ENCODE results near the gene DCXR. TPM values are rescaled to one million over a fixed set of nuclear protein-coding genes. Genes with fewer than 3 reads are reported as not detected.

The DCXR gene
- polyA plus RNA-seq, 3 donors, result 88.8 to 93.1 (median 90.3) TPM

DNA sequence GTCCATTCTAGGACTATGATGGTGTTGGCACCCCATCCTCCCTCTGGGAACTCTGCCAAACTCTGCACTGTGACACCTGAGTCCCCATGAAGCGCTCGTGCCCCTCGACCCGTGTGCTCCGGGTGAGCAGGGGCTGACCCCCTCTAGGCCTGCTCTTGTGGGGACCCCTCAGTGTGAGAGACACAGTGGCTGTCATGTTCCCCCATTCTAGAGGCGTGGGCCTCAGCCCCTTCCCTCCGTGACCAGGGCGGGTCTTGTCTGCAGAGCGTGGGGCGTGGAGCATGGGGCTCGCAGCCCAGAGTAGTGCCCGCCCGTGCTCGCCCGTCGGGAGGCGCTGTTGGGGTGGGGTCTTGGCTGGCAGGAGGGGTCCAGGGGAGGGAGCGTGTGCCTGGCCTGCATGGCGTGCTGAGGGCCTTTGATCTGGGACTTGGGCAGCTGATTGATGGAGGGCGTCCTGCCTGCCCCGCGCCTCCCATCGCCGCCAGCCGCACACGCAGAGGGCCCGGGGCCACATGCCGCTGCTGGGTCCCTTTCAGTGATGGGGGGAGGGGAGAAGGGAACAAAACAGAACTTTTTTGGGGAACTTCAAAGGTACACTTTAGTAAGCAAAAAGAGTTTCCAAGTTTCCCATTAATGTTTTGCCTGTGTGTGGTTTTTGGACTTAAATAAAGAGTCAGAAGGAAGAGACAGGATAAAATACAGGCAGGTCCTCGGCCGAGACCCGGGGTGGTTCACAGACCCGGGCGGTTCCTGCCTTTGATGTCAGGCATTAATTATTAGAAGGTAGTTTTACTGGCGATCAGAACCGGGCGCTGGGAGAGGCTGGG is 37.3 kb downstream of the DCXR start:
- Mint-ChIP-seq H3K9me3 (peaks cover 0 to 2% (median 0%) of the 10 kb centered on the region in 7 donors), H3K27me3 (ENCODE audit: low read depth in 3 of 3) (no peaks in the 10 kb centered on the region), H3K4me1 (no peaks in the 10 kb centered on the region), H3K4me3 (no peak overlapping the region), H3K36me3 (peaks cover 11 to 37% of the 10 kb centered on the region in 2 donors), H3K27ac (no peak overlapping the region)
- WGBS (ENCODE audit: insufficient coverage), result 91% methylated on average over 27 of the region's 36 CpGs
- peaks cover 7% of the 10 kb centered on the region for H4K20me1 ChIP-seq (ENCODE audit: insufficient read depth, low read length)
- no peak overlapping the region for H3K9ac ChIP-seq (ENCODE audit: insufficient read depth, low read length, poor library complexity, severe bottlenecking)
- H3K9me3 ChIP-seq (replicated peaks in 1 of 2; ENCODE audit: control insufficient read depth in 1 of 2, insufficient read depth in 1 of 2, low read length in 2 of 2), result no peaks in the 10 kb centered on the region
- H3K27ac ChIP-seq (ENCODE audit: low read depth in 1 of 2, low read length in 2 of 2), result no peak overlapping the region
- H3K4me3 ChIP-seq (replicated peaks in 1 of 3; ENCODE audit: low read depth in 2 of 3, low read length in 3 of 3), result no peak overlapping the region
- intact Hi-C loops (cut with micrococcal nuclease), result no loop called here
- H3K27me3 ChIP-seq (ENCODE audit: control insufficient read depth in 2 of 2, insufficient read depth in 2 of 2, low read length in 2 of 2), result no peaks in the 10 kb centered on the region
- H3K4me1 ChIP-seq (ENCODE audit: control insufficient read depth in 1 of 2, insufficient read depth in 2 of 2, low read length in 2 of 2), result no peaks in the 10 kb centered on the region
- H3K36me3 ChIP-seq (replicated peaks in 1 of 2; ENCODE audit: control insufficient read depth in 1 of 2, insufficient read depth in 2 of 2, low read length in 2 of 2), result peaks cover 10 to 21% of the 10 kb centered on the region in 2 donors
- H3K79me2 ChIP-seq (ENCODE audit: insufficient read depth, low read length), result no peaks in the 10 kb centered on the region
- TF ChIP-seq, protein P1, sequence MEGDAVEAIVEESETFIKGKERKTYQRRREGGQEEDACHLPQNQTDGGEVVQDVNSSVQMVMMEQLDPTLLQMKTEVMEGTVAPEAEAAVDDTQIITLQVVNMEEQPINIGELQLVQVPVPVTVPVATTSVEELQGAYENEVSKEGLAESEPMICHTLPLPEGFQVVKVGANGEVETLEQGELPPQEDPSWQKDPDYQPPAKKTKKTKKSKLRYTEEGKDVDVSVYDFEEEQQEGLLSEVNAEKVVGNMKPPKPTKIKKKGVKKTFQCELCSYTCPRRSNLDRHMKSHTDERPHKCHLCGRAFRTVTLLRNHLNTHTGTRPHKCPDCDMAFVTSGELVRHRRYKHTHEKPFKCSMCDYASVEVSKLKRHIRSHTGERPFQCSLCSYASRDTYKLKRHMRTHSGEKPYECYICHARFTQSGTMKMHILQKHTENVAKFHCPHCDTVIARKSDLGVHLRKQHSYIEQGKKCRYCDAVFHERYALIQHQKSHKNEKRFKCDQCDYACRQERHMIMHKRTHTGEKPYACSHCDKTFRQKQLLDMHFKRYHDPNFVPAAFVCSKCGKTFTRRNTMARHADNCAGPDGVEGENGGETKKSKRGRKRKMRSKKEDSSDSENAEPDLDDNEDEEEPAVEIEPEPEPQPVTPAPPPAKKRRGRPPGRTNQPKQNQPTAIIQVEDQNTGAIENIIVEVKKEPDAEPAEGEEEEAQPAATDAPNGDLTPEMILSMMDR (IDR thresholded peaks at IDR 0.05), result no peak
- no peak for DNase-seq
- H3K4me2 ChIP-seq (replicated peaks; ENCODE audit: extremely low read depth, low read length, poor library complexity, severe bottlenecking), result no peak overlapping the region
- no peak overlapping the region for H2AFZ ChIP-seq (ENCODE audit: insufficient read depth, low read depth, low read length, poor library complexity, severe bottlenecking)

DNA sequence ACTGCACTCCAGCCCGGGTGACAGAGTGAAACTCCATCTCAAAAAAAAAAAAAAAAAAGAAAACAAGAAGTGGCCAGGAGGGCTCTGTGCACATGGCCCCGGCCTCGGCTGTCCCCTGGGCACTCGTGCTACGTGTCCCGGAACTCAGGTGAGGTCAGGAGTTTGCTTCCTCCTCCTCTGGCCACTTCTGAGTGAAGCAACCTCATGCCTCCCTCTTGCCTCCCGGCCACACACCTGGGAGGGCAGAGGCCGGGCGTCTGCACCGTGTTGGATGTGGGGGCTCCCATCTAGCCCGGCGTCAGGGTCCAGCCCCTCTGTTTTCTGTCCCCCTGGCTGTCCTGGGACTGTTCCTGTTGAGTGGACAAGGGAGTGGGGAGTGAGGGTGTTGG is 37.9 kb downstream of the DCXR start:
- H3K9ac ChIP-seq (ENCODE audit: insufficient read depth, low read length, poor library complexity, severe bottlenecking), result no peak overlapping the region
- H3K27me3 ChIP-seq (ENCODE audit: control insufficient read depth in 2 of 2, insufficient read depth in 2 of 2, low read length in 2 of 2), result no peaks in the 10 kb centered on the region
- intact Hi-C loops (cut with micrococcal nuclease), result no loop called here
- no peak overlapping the region for H3K27ac ChIP-seq (ENCODE audit: low read depth in 1 of 2, low read length in 2 of 2)
- H2AFZ ChIP-seq (ENCODE audit: insufficient read depth, low read depth, low read length, poor library complexity, severe bottlenecking), result no peak overlapping the region
- TF ChIP-seq, protein P1 (IDR thresholded peaks at IDR 0.05), result no peak
- Mint-ChIP-seq H3K27me3 (ENCODE audit: low read depth in 3 of 3) (no peaks in the 10 kb centered on the region), H3K36me3 (peaks cover 13 to 41% of the 10 kb centered on the region in 2 donors), H3K9me3 (peaks cover 0 to 2% (median 0%) of the 10 kb centered on the region in 7 donors), H3K4me1 (no peaks in the 10 kb centered on the region), H3K27ac (no peak overlapping the region), H3K4me3 (no peak overlapping the region)
- H3K36me3 ChIP-seq (replicated peaks in 1 of 2; ENCODE audit: control insufficient read depth in 1 of 2, insufficient read depth in 2 of 2, low read length in 2 of 2), result peaks cover 14 to 22% of the 10 kb centered on the region in 2 donors
- H4K20me1 ChIP-seq (ENCODE audit: insufficient read depth, low read length), result peaks cover 7% of the 10 kb centered on the region
- H3K4me3 ChIP-seq (replicated peaks in 1 of 3; ENCODE audit: low read depth in 2 of 3, low read length in 3 of 3), result no peak overlapping the region
- no peak for DNase-seq
- 98% methylated on average over 10 of the region's 12 CpGs for WGBS (ENCODE audit: insufficient coverage)
- H3K9me3 ChIP-seq (replicated peaks in 1 of 2; ENCODE audit: control insufficient read depth in 1 of 2, insufficient read depth in 1 of 2, low read length in 2 of 2), result no peaks in the 10 kb centered on the region
- no peaks in the 10 kb centered on the region for H3K79me2 ChIP-seq (ENCODE audit: insufficient read depth, low read length)
- no peak overlapping the region for H3K4me2 ChIP-seq (replicated peaks; ENCODE audit: extremely low read depth, low read length, poor library complexity, severe bottlenecking)
- H3K4me1 ChIP-seq (ENCODE audit: control insufficient read depth in 1 of 2, insufficient read depth in 2 of 2, low read length in 2 of 2), result no peaks in the 10 kb centered on the region
